T-helper 1 cell treated with Interleukin-12 subunit alpha and Interleukin-12 subunit beta and Interleukin-4 antibody, amounts not matched to agents 30 μg/mL and 1 μg/mL, for 36 hours (primary cell): ENCODE results near the gene CALCOCO2.
"Not testable (repeated sequence)": the region's sequence is repeated elsewhere in the genome, so short reads cannot be mapped to it uniquely, and the experiment has no call there.

Experiments used
- H3K27ac Mint-ChIP-seq: one replicate; pipeline ENCODE4 v1.8.0; 2021; ENCODE audit warnings: mild to moderate bottlenecking, mixed read lengths
- H3K27me3 Mint-ChIP-seq: one replicate; pipeline ENCODE4 v1.8.0; 2021; ENCODE audit warnings: low read depth, mixed read lengths
- H3K36me3 Mint-ChIP-seq: one replicate; pipeline ENCODE4 v1.8.0; 2021; ENCODE audit warnings: low read depth, mixed read lengths
- H3K4me1 Mint-ChIP-seq: one replicate; pipeline ENCODE4 v1.8.0; 2021; ENCODE audit warnings: low read depth, mixed read lengths
- H3K4me3 Mint-ChIP-seq: one replicate; pipeline ENCODE4 v1.8.0; 2021; ENCODE audit warnings: mild to moderate bottlenecking, moderate library complexity, mixed read lengths
- H3K9me3 Mint-ChIP-seq: one replicate; pipeline ENCODE4 v1.8.0; 2021; ENCODE audit warnings: mixed read lengths

The CALCOCO2 gene

DNA sequence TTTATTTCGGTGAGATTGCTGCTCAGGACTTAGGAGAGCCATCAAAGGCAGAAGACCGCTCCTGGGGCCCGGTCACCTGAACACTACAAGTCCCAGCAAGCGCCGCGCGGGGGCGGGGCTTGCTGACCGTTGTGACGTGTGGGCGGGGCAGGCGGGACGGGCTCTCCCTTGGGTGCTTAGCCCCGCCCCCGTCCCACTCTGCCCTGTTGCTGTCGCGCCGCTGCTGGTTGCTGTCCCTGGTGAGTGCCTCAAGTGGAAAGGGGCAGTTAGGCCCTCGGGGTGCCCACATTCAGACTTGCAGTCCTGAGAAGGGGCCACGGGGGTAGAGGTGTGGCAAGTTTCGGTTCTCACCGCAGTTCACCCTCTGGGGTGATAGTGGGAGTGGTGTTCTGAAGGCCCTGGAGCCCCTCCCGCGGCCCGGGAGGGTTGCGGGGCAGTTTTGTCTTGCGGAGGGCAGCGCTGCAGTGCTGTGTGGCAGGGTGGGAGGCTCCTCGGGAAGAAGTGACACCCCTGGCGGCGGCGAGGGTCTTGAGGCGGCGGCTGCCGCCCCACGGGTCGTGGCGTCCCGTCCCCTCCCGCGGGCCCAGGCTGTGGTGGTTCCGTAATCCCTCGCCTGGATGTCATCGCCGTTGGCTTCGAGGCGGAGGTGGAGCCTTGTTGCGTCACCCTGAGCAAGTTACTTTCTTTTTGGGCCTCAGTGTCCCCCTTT lies at the start of gene CALCOCO2:
Gene CALCOCO2 (plus strand): TSS at position 196 of the 709 bp plus-strand sequence. CDS start 10,673 bp downstream, outside the sequence.
- Mint-ChIP-seq H3K27me3 (peaks cover 11% of the 10 kb centered on the region), H3K4me1 (peaks cover 37% of the 10 kb centered on the region), H3K36me3 (peaks cover 12% of the 10 kb centered on the region), H3K9me3 (no peaks in the 10 kb centered on the region), H3K27ac (peak within 1 kb of the TSS; percentile 100), H3K4me3 (peak within 1 kb of the TSS; percentile 97)

- peaks cover 44% of the 10 kb centered on the region for H3K27me3 Mint-ChIP-seq
- H3K9me3 Mint-ChIP-seq, result no peaks in the 10 kb centered on the region
- H3K4me1 Mint-ChIP-seq, result peaks cover 14% of the 10 kb centered on the region
- H3K36me3 Mint-ChIP-seq, result no peaks in the 10 kb centered on the region
- no peak overlapping the region for H3K4me3 Mint-ChIP-seq
- H3K27ac Mint-ChIP-seq, result no peak overlapping the region
Observed at GRCh38 chr17:48787828-48788227, 43.0 kb upstream of the CALCOCO2 start.

DNA sequence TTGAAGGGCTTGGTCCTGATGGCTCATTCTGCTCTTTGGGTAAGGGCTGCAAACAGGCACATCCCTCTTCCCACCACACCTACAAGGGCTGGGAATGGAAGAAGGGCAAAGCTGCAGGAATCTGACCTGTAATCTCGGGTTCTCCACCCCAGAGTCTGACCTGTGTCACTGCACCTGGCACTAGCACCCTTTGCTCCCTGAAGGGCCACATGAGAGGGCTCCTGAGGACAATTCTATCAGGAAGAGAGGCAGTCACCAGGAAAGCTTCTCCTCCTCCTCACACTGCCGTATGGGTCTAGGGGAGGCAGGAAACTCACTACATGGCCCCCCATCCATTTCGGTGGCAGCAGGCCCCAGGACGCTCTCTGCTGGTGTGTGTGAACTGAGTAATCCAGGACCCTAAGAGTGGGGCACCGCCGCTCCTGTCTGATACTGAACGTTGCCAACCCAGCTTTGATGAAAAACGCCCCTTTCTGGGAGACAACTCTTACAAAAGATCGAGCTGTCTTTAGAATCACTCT lies 40.2 kb upstream of the CALCOCO2 start:
- Mint-ChIP-seq H3K4me1 (peaks cover 16% of the 10 kb centered on the region), H3K27me3 (peaks cover 49% of the 10 kb centered on the region), H3K36me3 (no peaks in the 10 kb centered on the region), H3K27ac (no peak overlapping the region), H3K9me3 (no peaks in the 10 kb centered on the region), H3K4me3 (no peak overlapping the region)

DNA sequence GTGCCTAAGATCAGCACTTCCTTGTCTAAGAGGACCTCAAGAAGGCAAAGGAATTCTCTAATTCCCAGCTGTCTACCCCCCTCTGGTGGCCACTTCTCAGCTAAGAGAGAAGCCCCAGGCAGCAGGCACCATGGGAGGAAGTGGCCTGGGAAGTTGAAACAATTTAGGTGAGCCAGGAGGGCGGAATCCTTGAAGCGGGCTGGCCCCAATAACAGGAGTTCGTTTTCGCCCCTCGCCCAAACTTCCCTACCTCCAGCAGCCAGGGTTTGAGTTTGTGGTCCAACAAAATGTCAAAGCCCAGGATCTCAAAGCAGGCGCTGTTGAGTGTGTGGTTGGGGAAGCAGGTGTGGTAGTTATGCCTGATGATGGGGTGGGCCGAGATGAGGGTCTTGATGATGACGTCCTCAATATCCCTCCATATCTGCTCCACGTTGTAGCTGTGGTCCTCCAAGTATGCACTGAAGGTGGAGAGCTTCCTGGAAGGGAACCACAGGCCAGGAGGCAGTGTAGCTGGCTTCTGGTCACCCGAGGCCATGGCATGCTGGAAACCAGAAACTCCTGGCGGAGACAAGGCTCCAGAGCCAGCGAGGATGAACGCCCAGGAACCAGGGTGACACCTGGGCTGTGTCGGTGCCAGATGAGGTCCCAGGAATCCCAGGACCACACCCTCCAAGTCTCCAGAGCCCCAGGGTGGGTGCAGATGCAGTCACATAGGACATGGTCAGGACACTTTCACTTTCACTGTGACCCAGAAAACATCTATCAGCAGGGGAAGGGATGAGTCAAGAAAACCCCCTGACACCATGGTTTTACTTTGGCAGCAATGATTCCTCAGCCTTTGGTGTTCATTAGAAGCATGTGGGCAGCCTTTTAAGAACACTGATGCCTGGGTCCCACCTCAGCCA lies 39.5 kb upstream of the CALCOCO2 start:
- Mint-ChIP-seq H3K27ac (peak overlapping the region; percentile 23), H3K36me3 (no peaks in the 10 kb centered on the region), H3K9me3 (no peaks in the 10 kb centered on the region), H3K4me1 (peaks cover 16% of the 10 kb centered on the region), H3K27me3 (peaks cover 49% of the 10 kb centered on the region), H3K4me3 (no peak overlapping the region)

- no peaks in the 10 kb centered on the region for H3K36me3 Mint-ChIP-seq
- H3K27ac Mint-ChIP-seq, result no peak overlapping the region
- H3K4me3 Mint-ChIP-seq, result no peak overlapping the region
- H3K9me3 Mint-ChIP-seq, result no peaks in the 10 kb centered on the region
- H3K4me1 Mint-ChIP-seq, result peaks cover 16% of the 10 kb centered on the region
- H3K27me3 Mint-ChIP-seq, result peaks cover 55% of the 10 kb centered on the region
Observed at GRCh38 chr17:48792033-48792798, 38.6 kb upstream of the CALCOCO2 start.

DNA sequence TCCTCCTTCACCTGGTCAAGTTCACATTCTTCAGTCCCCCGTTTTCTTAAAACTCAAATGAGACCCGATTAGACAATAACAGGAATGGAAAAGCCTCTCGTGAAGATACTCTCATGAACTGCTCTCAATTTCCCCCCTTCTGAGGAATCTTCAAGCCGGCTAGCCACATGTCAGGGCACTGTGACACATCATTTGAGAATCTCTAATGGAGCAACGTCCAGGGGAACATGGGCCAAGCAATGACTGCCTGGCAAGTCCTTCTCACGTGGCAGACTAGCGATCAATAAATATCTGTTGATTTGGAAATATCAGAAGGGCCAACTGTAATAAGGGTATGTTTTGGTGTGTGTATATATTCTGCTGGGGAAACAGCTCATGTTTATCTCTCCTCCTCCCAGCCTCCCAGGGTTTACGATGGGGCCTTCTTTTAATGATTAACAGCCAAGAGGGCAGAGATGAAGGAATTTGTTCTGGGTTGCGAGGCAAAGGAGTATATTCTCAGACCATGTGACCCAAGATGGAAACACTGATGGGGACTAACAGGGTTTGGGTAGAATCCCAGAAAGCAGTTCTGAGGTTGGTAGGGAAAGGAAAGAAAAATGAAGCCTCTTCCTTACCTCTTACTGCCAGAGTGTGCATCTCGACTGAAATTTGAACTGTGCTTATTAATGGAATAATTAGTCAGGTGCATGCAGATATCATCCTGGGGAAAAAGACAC lies 35.2 kb upstream of the CALCOCO2 start:
- Mint-ChIP-seq H3K27me3 (peaks cover 54% of the 10 kb centered on the region), H3K9me3 (no peaks in the 10 kb centered on the region), H3K36me3 (no peaks in the 10 kb centered on the region), H3K27ac (no peak overlapping the region), H3K4me3 (no peak overlapping the region), H3K4me1 (peaks cover 16% of the 10 kb centered on the region)

DNA sequence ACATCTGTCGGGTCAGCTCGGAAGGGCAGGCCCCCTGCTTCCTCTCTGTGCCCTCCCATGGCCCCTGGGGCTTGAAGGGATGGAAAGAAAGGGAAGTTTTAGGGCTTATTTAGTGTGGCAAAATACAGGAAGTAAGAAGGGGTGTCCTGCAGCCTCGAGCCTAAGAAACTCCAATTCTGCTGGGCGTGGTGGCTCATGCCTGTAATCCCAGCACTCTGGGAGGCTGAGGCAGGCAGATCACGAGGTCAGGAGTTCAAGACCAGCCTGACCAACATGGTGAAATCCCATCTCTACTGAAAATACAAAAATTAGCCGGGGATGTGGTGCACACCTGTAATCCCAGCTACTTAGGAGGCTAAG lies 34.7 kb upstream of the CALCOCO2 start:
- H3K27me3 Mint-ChIP-seq, result peaks cover 55% of the 10 kb centered on the region
- H3K36me3 Mint-ChIP-seq, H3K27ac Mint-ChIP-seq, H3K9me3 Mint-ChIP-seq, H3K4me3 Mint-ChIP-seq: not testable (repeated sequence)
- H3K4me1 Mint-ChIP-seq, result peaks cover 12% of the 10 kb centered on the region

DNA sequence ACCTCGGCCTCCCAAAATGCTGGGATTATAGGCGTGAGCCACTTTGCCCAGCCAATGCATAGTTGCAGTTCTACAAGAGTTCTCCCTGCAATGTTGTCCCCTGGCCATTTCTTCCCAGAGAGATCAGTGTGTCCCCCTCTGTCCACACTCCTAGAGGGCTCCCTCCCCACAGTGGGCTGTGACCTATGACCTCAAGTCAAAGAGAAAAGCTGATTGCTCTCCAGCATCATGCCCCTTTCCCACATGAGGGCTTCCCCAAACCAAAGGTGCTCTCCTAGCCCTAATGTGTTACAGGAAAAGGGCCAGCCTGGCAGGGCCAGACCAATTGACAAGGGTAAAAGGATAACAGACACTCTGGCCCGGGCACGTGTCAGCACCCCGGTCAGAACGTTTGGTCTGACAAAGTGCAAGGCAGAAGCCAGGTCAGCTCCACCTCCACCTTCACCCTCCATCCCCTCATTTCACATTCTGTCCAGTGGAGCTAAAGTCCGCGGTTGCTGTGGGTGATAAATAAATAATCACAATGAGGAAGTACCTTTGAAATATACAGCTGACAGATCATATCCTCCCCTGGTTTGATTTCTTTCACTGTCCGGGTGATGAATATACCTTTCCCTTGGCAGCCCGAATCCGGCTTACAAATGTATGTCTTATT lies 31.6 kb upstream of the CALCOCO2 start:
- Mint-ChIP-seq H3K4me3 (no peak overlapping the region), H3K9me3 (no peaks in the 10 kb centered on the region), H3K27ac (no peak overlapping the region), H3K4me1 (no peaks in the 10 kb centered on the region), H3K27me3 (peaks cover 49% of the 10 kb centered on the region), H3K36me3 (no peaks in the 10 kb centered on the region)

GRCh38 chr17:48800626-48801217 lies 30.1 kb upstream of the CALCOCO2 start:
- Mint-ChIP-seq H3K27ac (no peak overlapping the region), H3K4me3 (no peak overlapping the region), H3K4me1 (no peaks in the 10 kb centered on the region), H3K9me3 (no peaks in the 10 kb centered on the region), H3K27me3 (peaks cover 55% of the 10 kb centered on the region), H3K36me3 (no peaks in the 10 kb centered on the region)

GRCh38 chr17:48804936-48805411 lies 25.9 kb upstream of the CALCOCO2 start:
- Mint-ChIP-seq H3K36me3 (no peaks in the 10 kb centered on the region), H3K9me3 (no peaks in the 10 kb centered on the region), H3K4me3 (no peak overlapping the region), H3K4me1 (no peaks in the 10 kb centered on the region), H3K27me3 (peaks cover 49% of the 10 kb centered on the region), H3K27ac (no peak overlapping the region)

- Mint-ChIP-seq H3K4me3 (no peak overlapping the region), H3K27ac (no peak overlapping the region), H3K36me3 (no peaks in the 10 kb centered on the region), H3K27me3 (peaks cover 41% of the 10 kb centered on the region), H3K4me1 (no peaks in the 10 kb centered on the region), H3K9me3 (no peaks in the 10 kb centered on the region)
Observed at GRCh38 chr17:48809182-48809581, 21.7 kb upstream of the CALCOCO2 start.

- H3K36me3 Mint-ChIP-seq, result no peaks in the 10 kb centered on the region
- no peaks in the 10 kb centered on the region for H3K9me3 Mint-ChIP-seq
- H3K4me3 Mint-ChIP-seq, result no peak overlapping the region
- no peak overlapping the region for H3K27ac Mint-ChIP-seq
- peaks cover 9% of the 10 kb centered on the region for H3K4me1 Mint-ChIP-seq
- H3K27me3 Mint-ChIP-seq, result peaks cover 51% of the 10 kb centered on the region
Observed at GRCh38 chr17:48812001-48812400, 18.8 kb upstream of the CALCOCO2 start.

DNA sequence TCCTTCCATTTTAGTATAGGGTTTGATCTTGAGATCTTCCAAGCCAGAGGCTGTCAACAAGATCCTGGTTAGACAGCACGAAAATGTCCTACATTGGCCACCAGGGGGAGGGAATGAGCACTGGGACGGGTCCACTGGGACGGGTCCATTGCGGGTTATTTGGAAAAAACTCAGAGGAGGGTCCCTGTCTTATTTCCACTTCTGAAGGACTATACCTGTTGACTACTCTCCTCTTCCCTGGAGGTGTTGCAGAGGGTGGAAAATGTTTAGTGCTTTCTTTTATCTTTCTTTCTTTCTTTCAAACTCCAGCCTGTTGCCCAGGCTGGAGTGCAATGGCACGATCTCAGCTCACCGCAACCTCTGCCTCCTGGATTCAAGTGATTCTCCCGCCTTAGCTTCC lies 16.3 kb upstream of the CALCOCO2 start:
- H3K36me3 Mint-ChIP-seq, result no peaks in the 10 kb centered on the region
- peaks cover 62% of the 10 kb centered on the region for H3K27me3 Mint-ChIP-seq
- H3K4me3 Mint-ChIP-seq, result no peak overlapping the region
- H3K4me1 Mint-ChIP-seq, result peaks cover 9% of the 10 kb centered on the region
- H3K27ac Mint-ChIP-seq, result no peak overlapping the region
- H3K9me3 Mint-ChIP-seq, result no peaks in the 10 kb centered on the region
